ENCODE measurements around the gene IL1RAPL2. TPM values are rescaled to one million over a fixed set of nuclear protein-coding genes. Genes with fewer than 3 reads are reported as not detected.
"Not testable (repeated sequence)": the region's sequence is repeated elsewhere in the genome, so short reads cannot be mapped to it uniquely, and the experiment has no call there.

The IL1RAPL2 gene
- total and polyA plus RNA-seq, 2 donors (not counting 3 experiments of a cell fraction or from before 2014, with no cell fraction given): not detected

DNA sequence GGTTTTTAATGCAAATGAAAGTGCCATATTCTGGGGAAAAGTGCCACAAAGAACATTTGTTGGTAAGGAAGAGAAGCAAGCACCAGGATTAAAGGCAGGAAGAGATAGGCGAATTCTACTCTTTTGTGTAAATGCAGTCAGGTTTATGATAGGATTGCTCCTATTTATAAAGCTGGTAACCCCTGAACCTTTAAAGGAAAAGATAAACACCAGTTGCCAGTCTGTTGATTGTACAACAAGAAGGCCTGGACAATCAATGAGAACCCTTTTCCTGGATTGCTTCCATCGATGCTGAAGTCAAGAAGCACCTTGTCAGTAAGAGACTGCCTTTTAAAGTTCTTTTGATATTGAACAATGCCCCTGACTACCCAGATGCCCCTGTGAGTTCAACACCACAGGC lies 1098.2 kb downstream of the IL1RAPL2 start:
- FAIRE-seq (no peak), DNase-seq (ENCODE audit: low read depth, low spot score) (no peak)
- no peaks in the 10 kb centered on the region for H3K4me1 ChIP-seq (ENCODE audit: control insufficient read depth, extremely low read depth, insufficient read depth, low read length)
- ChIA-PET CTCF (no interaction called here), POLR2A (no interaction called here)
- no peaks in the 10 kb centered on the region for H3K9me3 ChIP-seq (replicated peaks; ENCODE audit: control insufficient read depth, insufficient read depth, low read length)
- no peak overlapping the region for H3K9ac ChIP-seq (replicated peaks; ENCODE audit: extremely low read depth, insufficient read depth, low read length)
- H3K9me1 ChIP-seq (replicated peaks; ENCODE audit: control insufficient read depth, extremely low read depth, insufficient read depth, low read length): no peaks in the 10 kb centered on the region
- H3K36me3 ChIP-seq (ENCODE audit: control insufficient read depth in 2 of 2, extremely low read depth in 1 of 2, insufficient read depth in 2 of 2, low read length in 2 of 2): no peaks in the 10 kb centered on the region
- H3K27ac ChIP-seq (ENCODE audit: insufficient read depth, low read depth, low read length): no peak overlapping the region
- BruUV-seq (replicated peaks): no TSS peak
- H4K20me1 ChIP-seq (replicated peaks; ENCODE audit: control insufficient read depth, extremely low read depth, insufficient read depth, low read length): no peaks in the 10 kb centered on the region
- H3K27me3 ChIP-seq (ENCODE audit: control insufficient read depth in 2 of 2, insufficient read depth in 2 of 2, low read length in 2 of 2): no peaks in the 10 kb centered on the region
- intact Hi-C loops (cut with micrococcal nuclease): no loop called here
- dilution Hi-C loops (cut with MboI; ENCODE audit: extremely low pct_ligation_motif_present, low sequenced_read_pairs): no loop called here
- H3K79me2 ChIP-seq (ENCODE audit: control insufficient read depth, insufficient read depth, low read length): no peaks in the 10 kb centered on the region
- H3K4me3 ChIP-seq (replicated peaks in 1 of 3; ENCODE audit: insufficient read depth in 1 of 3, low read depth in 1 of 3, low read length in 3 of 3): no peak overlapping the region
- no peak for TF ChIP-seq POLR2AphosphoS5 (IDR thresholded peaks at IDR 0.05; ENCODE audit: insufficient read depth, low read depth, low read length)
- TF ChIP-seq CTCF (IDR thresholded peaks at IDR 0.05; ENCODE audit: extremely low read depth in 1 of 2, insufficient read depth in 1 of 2, low read depth in 1 of 2, low read length in 2 of 2): no peak
- no peak for TF ChIP-seq EZH2 (IDR thresholded peaks at IDR 0.05; ENCODE audit: borderline replicate concordance, low read depth, low read length, severe bottlenecking)
- no peak for TF ChIP-seq JUN (IDR thresholded peaks at IDR 0.05; ENCODE audit: borderline replicate concordance, insufficient read depth, insufficient read length, low read depth)
- TF ChIP-seq, protein P1, sequence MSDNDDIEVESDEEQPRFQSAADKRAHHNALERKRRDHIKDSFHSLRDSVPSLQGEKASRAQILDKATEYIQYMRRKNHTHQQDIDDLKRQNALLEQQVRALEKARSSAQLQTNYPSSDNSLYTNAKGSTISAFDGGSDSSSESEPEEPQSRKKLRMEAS (IDR thresholded peaks at IDR 0.05; ENCODE audit: insufficient read depth, insufficient read length): no peak
- TF ChIP-seq FOS (IDR thresholded peaks at IDR 0.05; ENCODE audit: borderline replicate concordance, insufficient read depth, low read length): no peak
- TF ChIP-seq MYC (IDR thresholded peaks at IDR 0.05; ENCODE audit: low read depth, low read length): no peak
- no peak for TF ChIP-seq GATA2 (IDR thresholded peaks at IDR 0.05; ENCODE audit: insufficient read depth, insufficient read length, low read depth, low read length)
- TF ChIP-seq POLR2A (IDR thresholded peaks at IDR 0.05; ENCODE audit: low read depth, low read length): no peak
- H3K4me2 ChIP-seq (ENCODE audit: insufficient read depth, low read length): no peak overlapping the region
- H2AFZ ChIP-seq (ENCODE audit: low read depth, low read length): no peak overlapping the region

DNA sequence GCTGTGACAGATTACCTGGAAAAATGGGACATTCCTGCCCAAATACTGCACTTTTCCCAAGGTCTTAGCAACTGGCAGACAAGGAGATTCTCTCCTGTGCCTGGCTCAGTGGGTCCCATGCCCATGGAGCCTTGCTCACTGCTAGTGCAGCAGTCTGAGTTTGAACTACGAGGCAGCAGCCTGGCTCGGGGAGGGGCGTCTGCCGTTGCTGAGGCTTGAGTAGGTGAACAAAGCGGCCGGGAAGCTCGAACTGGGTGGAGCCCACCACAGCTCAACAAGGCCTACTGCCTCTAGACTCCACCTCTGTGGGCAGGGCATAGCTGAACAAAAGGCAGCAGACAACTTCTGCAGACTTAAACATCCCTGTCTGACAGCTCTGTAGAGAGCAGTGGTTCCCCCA lies 1118.3 kb downstream of the IL1RAPL2 start:
- DNase-seq (ENCODE audit: low read depth, low spot score); H3K4me2 ChIP-seq (ENCODE audit: insufficient read depth, low read length); H2AFZ ChIP-seq (ENCODE audit: low read depth, low read length); H3K9me1 ChIP-seq (replicated peaks; ENCODE audit: control insufficient read depth, extremely low read depth, insufficient read depth, low read length); BruUV-seq (replicated peaks); H3K79me2 ChIP-seq (ENCODE audit: control insufficient read depth, insufficient read depth, low read length); H3K9me3 ChIP-seq (replicated peaks; ENCODE audit: control insufficient read depth, insufficient read depth, low read length); CTCF ChIA-PET; intact Hi-C loops (cut with micrococcal nuclease); H3K4me3 ChIP-seq (replicated peaks in 1 of 3; ENCODE audit: insufficient read depth in 1 of 3, low read depth in 1 of 3, low read length in 3 of 3); FAIRE-seq; H4K20me1 ChIP-seq (replicated peaks; ENCODE audit: control insufficient read depth, extremely low read depth, insufficient read depth, low read length); H3K36me3 ChIP-seq (ENCODE audit: control insufficient read depth in 2 of 2, extremely low read depth in 1 of 2, insufficient read depth in 2 of 2, low read length in 2 of 2); H3K27me3 ChIP-seq (ENCODE audit: control insufficient read depth in 2 of 2, insufficient read depth in 2 of 2, low read length in 2 of 2); H3K4me1 ChIP-seq (ENCODE audit: control insufficient read depth, extremely low read depth, insufficient read depth, low read length); H3K9ac ChIP-seq (replicated peaks; ENCODE audit: extremely low read depth, insufficient read depth, low read length); dilution Hi-C loops (cut with MboI; ENCODE audit: extremely low pct_ligation_motif_present, low sequenced_read_pairs); POLR2A ChIA-PET; H3K27ac ChIP-seq (ENCODE audit: insufficient read depth, low read depth, low read length): not testable (repeated sequence)
